OCI-LY7 (cell line): ENCODE data around the gene HOXC11.

ENCODE experiments used
- EZH2phosphoT487 ChIP-seq: fragments of 200-600 bp; sonication (generic); IDR thresholded peaks from 2 replicates; pipeline ENCODE4 v1.6.1; 2018; ENCODE audit warnings: low read depth, borderline replicate concordance, mild to moderate bottlenecking, mixed run types, antibody characterized with exemption, low read length, moderate library complexity, mixed read lengths
- TF ChIP-seq, protein P1 (sequence below): fragments of 200-600 bp; sonication (generic); conservative IDR thresholded peaks from 2 replicates; pipeline ENCODE4 v1.5.1; 2014; ENCODE audit warnings: mild to moderate bottlenecking, antibody characterized with exemption, low read length, moderate library complexity, mixed read lengths

- TF ChIP-seq, protein P1, sequence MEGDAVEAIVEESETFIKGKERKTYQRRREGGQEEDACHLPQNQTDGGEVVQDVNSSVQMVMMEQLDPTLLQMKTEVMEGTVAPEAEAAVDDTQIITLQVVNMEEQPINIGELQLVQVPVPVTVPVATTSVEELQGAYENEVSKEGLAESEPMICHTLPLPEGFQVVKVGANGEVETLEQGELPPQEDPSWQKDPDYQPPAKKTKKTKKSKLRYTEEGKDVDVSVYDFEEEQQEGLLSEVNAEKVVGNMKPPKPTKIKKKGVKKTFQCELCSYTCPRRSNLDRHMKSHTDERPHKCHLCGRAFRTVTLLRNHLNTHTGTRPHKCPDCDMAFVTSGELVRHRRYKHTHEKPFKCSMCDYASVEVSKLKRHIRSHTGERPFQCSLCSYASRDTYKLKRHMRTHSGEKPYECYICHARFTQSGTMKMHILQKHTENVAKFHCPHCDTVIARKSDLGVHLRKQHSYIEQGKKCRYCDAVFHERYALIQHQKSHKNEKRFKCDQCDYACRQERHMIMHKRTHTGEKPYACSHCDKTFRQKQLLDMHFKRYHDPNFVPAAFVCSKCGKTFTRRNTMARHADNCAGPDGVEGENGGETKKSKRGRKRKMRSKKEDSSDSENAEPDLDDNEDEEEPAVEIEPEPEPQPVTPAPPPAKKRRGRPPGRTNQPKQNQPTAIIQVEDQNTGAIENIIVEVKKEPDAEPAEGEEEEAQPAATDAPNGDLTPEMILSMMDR = no peak
- no peak for TF ChIP-seq EZH2phosphoT487
Observed at GRCh38 chr12:53941187-53941586, 31.7 kb upstream of the HOXC11 start.
